ENCODE measurements around the gene NSMF.
"Not testable (repeated sequence)": the region's sequence is repeated elsewhere in the genome, so short reads cannot be mapped to it uniquely, and the experiment has no call there.

Gene NSMF

DNA sequence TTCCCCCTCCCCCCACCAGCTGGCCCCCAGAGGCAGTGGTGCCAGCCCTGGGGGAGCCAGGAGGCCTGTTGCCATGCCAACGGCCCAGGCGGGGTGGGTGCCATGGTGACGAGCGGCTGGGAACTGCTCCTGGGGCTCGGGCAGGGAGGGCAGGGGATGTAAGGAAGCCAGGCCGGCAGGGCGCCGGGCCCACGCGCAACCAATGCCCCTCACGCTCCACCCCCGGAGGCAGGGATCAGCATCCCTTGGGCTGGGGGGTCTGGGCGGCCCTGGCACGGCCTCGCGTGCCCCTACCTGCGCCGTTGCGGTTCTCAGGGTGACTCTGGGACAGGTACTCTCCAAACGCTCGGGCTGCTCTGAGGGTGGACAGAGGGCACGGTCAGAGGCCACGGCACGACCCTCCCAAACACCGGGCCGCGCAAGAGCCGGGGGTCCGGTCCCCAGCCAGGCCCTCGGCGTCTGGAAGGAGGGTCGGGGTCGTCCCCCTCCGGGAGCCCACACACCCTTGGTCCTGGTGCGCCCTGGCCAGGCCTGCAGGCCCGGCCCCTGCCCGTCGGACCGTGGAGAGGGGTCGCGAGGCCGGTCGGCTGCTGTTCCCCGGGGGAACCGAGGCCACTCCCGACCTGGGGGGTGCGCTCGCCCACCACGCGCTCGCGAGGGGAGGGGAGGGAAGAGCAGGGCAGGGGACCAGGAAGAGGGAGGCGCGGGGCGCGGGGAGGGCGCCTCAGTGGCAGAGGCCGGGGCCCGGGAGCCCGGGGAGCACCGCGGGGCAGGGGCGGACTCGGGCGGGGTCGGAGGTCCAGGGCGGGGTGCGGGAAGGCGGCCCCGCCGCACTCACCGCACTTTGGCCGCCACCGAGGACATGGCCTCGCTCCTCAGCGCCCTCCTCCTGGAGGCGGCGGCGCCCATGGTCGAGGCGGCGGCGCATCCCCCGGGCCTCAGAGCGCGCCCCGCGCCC lies 661 bp downstream of the NSMF start:
- no peak for DNase-seq

- no peak for DNase-seq
These were observed 1.5 kb downstream of the NSMF start for GRCh38 chr9:137457406-137458193.

GRCh38 chr9:137456864-137457405 lies 2.2 kb downstream of the NSMF start:
- no peak for DNase-seq

- peak; percentile 27 for DNase-seq
These were observed 2.9 kb downstream of the NSMF start for GRCh38 chr9:137456061-137456863.

DNA sequence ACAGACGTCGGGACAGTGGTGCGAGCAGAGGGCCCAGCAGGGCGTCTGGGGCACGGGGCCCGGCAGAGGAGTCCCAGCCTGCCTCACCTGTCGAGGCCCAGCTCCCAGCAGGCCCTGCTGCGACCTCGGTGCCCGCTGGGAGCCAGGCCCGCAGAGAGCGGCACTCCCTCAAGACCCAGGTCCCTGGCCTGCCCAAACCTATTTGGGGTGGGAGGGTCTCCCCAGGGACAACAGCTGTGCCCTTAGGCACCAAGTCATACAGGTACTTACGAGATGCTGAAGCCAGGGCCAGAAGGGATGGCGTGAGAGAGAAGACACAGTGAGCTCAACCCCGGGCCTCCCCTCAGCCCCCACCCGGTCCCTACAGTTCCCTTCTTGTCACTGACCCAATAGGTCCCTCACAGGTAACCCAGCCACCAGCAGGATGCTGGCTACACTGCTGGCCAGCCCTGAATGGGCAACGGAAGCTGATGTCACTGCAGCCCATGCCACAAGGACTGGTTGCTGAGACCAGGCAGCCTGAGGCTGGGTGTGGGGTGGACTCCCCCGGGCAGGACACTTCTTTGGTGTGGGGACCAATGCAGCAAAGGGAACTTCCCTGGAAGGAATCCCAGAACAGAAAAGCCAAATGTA lies 3.7 kb downstream of the NSMF start:
- no peak for DNase-seq

- DNase-seq = peak; percentile 18
These were observed 4.4 kb downstream of the NSMF start for GRCh38 chr9:137454597-137455358.

- DNase-seq = no peak
These were observed 5.0 kb downstream of the NSMF start for GRCh38 chr9:137454145-137454596.

- DNase-seq = peak; percentile 75
These were observed 5.5 kb downstream of the NSMF start for GRCh38 chr9:137453643-137454081.

DNA sequence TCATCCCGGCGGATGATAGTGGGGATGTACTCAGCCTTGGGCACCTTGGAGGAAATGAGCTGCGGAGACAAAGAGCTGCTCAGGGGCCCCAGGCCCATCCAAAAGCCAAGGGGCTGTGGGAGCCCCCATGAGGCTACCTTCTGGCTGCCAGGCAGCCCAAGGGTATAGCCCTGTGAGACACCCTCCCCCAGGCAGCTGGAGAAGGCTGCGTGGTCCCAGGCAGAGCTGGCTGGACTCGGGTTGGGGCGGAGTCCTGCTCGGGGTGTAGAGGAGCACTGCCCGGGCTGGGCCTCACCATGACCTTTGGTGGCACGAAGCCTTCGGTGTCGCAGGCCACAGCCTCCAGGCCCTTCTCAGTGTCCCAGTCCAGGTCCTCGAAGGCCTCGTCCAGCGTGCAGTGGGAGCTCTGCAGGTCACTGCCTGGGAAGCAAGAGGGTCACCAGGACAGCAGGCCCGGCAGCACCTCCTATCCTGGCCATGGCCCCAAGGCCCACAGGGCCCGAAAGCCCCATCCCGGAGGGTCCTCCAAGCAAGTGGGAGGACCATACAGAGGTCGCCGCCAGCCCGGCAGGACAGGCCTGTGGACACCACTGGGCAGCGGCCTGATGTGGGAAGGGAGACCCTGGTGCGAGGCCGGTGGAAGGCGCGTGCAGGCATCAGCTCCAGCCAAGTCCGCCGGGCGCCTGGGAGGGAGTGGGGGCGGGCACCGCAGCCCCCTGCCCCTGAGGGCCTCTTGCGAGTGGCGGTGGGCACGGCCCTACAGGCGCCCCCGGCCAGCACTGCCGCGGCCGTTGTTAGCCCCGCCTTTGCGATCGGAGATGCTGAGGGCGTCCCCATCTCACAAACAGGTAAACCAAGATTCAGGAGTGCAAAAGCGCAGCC lies 6.1 kb downstream of the NSMF start:
- DNase-seq = no peak

GRCh38 chr9:137452006-137452760 lies 7.0 kb downstream of the NSMF start:
- no peak for DNase-seq

GRCh38 chr9:137451264-137452005 lies 7.7 kb downstream of the NSMF start:
- not testable (repeated sequence) for DNase-seq

- not testable (repeated sequence) for DNase-seq
These were observed 8.5 kb downstream of the NSMF start for GRCh38 chr9:137450539-137451222.

DNA sequence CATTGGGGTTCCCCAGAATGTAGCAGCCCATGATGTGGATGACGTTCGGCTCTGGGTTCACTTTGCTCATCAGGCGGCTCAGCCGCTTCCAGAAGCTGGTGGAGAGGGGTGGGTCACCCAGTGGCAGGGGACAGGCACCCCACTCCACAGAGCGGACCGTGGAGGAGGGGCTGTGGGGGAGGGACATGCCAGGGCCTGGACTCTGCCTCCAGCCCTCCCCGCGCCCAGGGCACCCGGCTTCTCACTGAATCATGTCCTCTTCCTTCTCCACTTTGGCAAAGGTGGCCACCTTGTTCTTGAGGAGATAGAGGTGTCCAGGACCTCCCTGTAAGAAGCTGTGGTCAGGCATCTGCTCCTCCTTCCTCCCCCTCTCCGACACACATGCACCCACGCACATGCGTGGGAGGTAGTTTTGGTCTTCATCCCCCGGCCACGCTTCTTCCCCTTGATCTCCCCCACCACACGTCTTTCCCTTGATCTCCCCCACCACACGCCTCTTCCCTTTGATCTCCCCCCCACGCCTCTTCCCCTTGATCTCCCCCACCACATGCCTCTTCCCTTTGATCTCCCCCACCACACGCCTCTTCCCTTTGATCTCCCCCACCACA lies 9.1 kb downstream of the NSMF start:
- no peak for DNase-seq

DNA sequence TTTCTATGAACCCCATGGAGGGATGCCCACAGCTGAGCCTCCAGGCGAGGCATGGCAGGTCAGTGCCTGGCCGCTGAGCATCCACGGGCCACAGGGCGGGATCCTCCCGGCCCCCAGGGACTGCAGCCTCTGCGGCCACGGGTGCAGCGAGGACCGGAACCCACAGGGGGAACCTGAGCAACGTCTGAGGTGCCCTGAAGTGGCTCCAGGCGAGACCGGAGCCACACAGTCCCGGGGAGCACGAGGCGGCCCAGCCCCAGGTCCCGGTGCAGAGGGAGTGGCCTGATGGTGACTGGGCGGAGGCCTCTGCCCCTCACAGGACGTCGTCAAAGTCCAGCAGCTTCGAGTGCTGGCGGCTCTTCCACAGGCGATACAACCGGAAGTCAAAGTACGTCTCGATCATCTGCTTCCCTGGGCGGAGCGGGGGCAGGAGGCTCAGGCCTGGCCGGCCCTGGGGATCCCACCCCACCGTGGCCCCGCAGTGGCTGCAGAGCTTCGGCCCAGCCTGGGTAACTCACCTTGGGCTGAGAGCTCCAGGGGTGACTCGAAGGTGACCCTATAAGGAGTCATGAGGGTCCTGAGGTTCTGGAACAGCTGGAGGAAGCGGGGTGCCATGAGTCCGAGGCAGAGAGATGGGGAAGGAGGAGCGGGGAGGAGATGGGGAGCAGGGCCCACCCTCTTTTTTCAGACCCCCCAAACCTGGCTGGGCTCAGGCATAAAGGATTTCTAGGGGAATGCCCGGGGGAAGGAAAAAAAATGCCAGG lies 9.9 kb downstream of the NSMF start:
- no peak for DNase-seq

DNA sequence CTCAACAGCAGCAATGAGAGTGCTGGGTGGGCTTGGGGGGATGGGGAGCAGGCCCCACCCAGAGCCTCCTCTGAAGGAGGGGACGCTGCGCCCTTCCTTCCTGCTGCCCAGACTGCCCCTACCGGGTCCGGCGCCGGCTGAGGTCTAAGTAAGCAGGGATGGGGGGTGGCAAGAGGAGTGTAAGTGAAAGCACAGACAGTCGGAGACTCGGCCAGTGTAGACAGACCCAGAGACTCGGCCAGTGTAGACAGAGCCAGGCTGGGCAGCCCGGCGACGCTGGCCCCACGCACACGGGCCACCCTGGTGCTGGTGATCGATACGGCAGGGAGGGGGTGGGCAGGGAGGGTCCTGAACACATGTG lies 10.6 kb downstream of the NSMF start:
- DNase-seq = no peak
